ENCODE results near the gene TMEM178B. TPM values are rescaled to one million over a fixed set of nuclear protein-coding genes. Genes with fewer than 3 reads are reported as not detected.

TMEM178B gene
- total RNA-seq, 2 experiments from 2014 or later, result not detected

DNA sequence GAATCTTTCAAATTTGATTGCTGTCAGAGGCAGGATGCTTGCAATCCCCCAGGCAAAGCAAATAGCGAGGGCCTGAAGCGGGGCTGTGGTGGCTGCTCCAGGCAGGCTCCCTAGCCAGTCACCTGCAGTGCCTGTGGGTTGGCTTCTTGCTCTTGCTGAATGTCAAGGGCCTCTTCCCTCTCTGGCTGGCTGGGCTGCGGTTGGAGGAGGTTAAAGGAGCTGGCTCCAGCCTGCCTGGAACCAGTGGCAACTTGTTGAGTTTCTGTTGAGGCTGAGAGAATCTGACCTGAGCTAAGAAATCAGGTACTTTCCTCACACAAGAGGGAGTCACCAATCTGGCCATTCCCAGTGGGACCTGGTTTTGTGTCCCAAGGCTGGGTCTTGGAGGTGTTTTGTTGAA is 134.7 kb downstream of the TMEM178B start:
- ATAC-seq (ENCODE audit: poor library complexity), result no peak
- no peak overlapping the region for H3K4me3 ChIP-seq (ENCODE audit: low read length)
- H3K4me1 Mint-ChIP-seq (ENCODE audit: low read depth), result no peaks in the 10 kb centered on the region
- peaks cover 0 to 1% of the 10 kb centered on the region in 2 experiments for H3K27me3 ChIP-seq (ENCODE audit: control insufficient read depth in 1 of 2, insufficient read depth in 2 of 2, low read length in 2 of 2)
- no peaks in the 10 kb centered on the region for H3K9me3 ChIP-seq (ENCODE audit: control insufficient read depth in 1 of 2, insufficient read depth in 1 of 2, low read length in 2 of 2)
- H3K27ac ChIP-seq (ENCODE audit: low read depth in 1 of 2, low read length in 2 of 2), result no peak overlapping the region
- no peak for DNase-seq
- no peaks in the 10 kb centered on the region for H3K4me1 ChIP-seq (ENCODE audit: insufficient read depth, low read length)
- H3K9me3 Mint-ChIP-seq, result no peaks in the 10 kb centered on the region
- ChIA-PET POLR2A (no interaction called here), CTCF (no interaction called here)
- H3K27me3 Mint-ChIP-seq, result peaks cover 24% of the 10 kb centered on the region
- intact Hi-C loops (cut with DNase I, micrococcal nuclease), result no loop called here
- H3K36me3 ChIP-seq (ENCODE audit: insufficient read depth, low read length), result no peaks in the 10 kb centered on the region
- no peak overlapping the region for H3K4me3 Mint-ChIP-seq
- no peak overlapping the region for H3K27ac Mint-ChIP-seq
- no peaks in the 10 kb centered on the region for H3K36me3 Mint-ChIP-seq (ENCODE audit: low read depth)
- TF ChIP-seq, protein P1, sequence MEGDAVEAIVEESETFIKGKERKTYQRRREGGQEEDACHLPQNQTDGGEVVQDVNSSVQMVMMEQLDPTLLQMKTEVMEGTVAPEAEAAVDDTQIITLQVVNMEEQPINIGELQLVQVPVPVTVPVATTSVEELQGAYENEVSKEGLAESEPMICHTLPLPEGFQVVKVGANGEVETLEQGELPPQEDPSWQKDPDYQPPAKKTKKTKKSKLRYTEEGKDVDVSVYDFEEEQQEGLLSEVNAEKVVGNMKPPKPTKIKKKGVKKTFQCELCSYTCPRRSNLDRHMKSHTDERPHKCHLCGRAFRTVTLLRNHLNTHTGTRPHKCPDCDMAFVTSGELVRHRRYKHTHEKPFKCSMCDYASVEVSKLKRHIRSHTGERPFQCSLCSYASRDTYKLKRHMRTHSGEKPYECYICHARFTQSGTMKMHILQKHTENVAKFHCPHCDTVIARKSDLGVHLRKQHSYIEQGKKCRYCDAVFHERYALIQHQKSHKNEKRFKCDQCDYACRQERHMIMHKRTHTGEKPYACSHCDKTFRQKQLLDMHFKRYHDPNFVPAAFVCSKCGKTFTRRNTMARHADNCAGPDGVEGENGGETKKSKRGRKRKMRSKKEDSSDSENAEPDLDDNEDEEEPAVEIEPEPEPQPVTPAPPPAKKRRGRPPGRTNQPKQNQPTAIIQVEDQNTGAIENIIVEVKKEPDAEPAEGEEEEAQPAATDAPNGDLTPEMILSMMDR (IDR thresholded peaks at IDR 0.05), result no peak

DNA sequence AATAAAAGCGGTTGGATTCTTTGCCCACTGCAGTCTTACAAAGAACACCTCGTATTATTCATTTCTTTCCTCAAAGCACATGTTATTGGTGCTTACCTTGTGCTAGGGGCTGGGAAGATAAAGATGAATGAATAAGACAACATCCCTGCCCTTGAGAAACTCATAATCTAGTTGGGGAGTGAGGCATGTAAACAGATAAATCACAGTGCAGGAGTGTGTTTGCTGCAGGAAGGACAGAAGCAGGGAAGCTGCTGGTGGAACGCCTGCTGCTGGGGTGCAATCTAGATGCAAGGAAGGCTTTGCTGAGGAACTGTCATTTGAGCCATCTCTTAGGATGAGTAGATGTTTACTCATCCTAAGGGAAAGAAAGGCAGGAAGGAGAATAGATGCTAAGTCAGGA is 135.6 kb downstream of the TMEM178B start:
- no peaks in the 10 kb centered on the region for H3K4me1 ChIP-seq (ENCODE audit: insufficient read depth, low read length)
- POLR2A ChIA-PET, result no interaction called here
- DNase-seq, result no peak
- H3K9me3 Mint-ChIP-seq, result no peaks in the 10 kb centered on the region
- CTCF ChIA-PET, result no interaction called here
- H3K27ac Mint-ChIP-seq, result no peak overlapping the region
- H3K27ac ChIP-seq (ENCODE audit: low read depth in 1 of 2, low read length in 2 of 2), result no peak overlapping the region
- no peak for ATAC-seq (ENCODE audit: poor library complexity)
- no peaks in the 10 kb centered on the region for H3K36me3 Mint-ChIP-seq (ENCODE audit: low read depth)
- no peaks in the 10 kb centered on the region for H3K9me3 ChIP-seq (ENCODE audit: control insufficient read depth in 1 of 2, insufficient read depth in 1 of 2, low read length in 2 of 2)
- H3K36me3 ChIP-seq (ENCODE audit: insufficient read depth, low read length), result no peaks in the 10 kb centered on the region
- peaks cover 24% of the 10 kb centered on the region for H3K27me3 Mint-ChIP-seq
- no peak overlapping the region for H3K4me3 ChIP-seq (ENCODE audit: low read length)
- no peak overlapping the region for H3K4me3 Mint-ChIP-seq
- TF ChIP-seq, protein P1 (IDR thresholded peaks at IDR 0.05), result no peak
- no peaks in the 10 kb centered on the region for H3K4me1 Mint-ChIP-seq (ENCODE audit: low read depth)
- intact Hi-C loops (cut with DNase I, micrococcal nuclease), result no loop called here
- H3K27me3 ChIP-seq (ENCODE audit: control insufficient read depth in 1 of 2, insufficient read depth in 2 of 2, low read length in 2 of 2), result no peaks in the 10 kb centered on the region

DNA sequence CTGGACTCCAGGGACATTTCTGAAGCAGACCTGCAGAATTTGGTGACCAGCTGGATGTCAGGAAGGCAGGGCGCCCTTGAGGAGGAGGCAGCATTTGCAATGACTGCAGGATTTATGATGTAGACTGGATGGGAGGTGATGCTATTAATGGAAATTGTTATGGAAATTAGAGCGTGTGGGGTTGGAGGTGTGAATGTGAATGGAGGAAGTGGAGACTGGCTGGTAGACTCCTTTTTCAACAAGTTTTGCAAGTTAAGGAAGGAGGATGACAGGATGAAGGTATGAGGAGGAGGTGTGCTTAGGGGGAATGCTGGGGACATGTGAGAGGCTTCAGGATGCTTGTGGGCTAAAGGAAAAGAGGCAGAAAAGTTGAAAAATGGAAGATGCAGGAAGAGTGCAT is 137.0 kb downstream of the TMEM178B start:
- Mint-ChIP-seq H3K4me1 (ENCODE audit: low read depth) (no peaks in the 10 kb centered on the region), H3K4me3 (no peak overlapping the region), H3K27ac (no peak overlapping the region), H3K27me3 (peaks cover 23% of the 10 kb centered on the region), H3K9me3 (no peaks in the 10 kb centered on the region), H3K36me3 (ENCODE audit: low read depth) (no peaks in the 10 kb centered on the region)
- Histone ChIP-seq H3K4me1 (ENCODE audit: insufficient read depth, low read length) (no peaks in the 10 kb centered on the region), H3K9me3 (ENCODE audit: control insufficient read depth in 1 of 2, insufficient read depth in 1 of 2, low read length in 2 of 2) (no peaks in the 10 kb centered on the region), H3K27me3 (ENCODE audit: control insufficient read depth in 1 of 2, insufficient read depth in 2 of 2, low read length in 2 of 2) (no peaks in the 10 kb centered on the region), H3K4me3 (ENCODE audit: low read length) (no peak overlapping the region), H3K27ac (ENCODE audit: low read depth in 1 of 2, low read length in 2 of 2) (no peak overlapping the region), H3K36me3 (ENCODE audit: insufficient read depth, low read length) (no peaks in the 10 kb centered on the region)
- DNase-seq (no peak), ATAC-seq (ENCODE audit: poor library complexity) (no peak)
- POLR2A ChIA-PET, result no interaction called here
- CTCF ChIA-PET, result no interaction called here
- TF ChIP-seq, protein P1 (IDR thresholded peaks at IDR 0.05), result no peak
- intact Hi-C loops (cut with DNase I, micrococcal nuclease), result no loop called here

Data from CD4-positive, alpha-beta T cell (primary cell).